Keratinocyte (primary cell): ENCODE data around the gene KIF26A. TPM values are rescaled to one million over a fixed set of nuclear protein-coding genes. Genes with fewer than 3 reads are reported as not detected.

Experiments used
- DNase-seq: peaks from one replicate; pipeline ENCODE4 v3.0.0-alpha.2; 2011; ENCODE audit warnings: low read depth, missing footprints, low spot score
- FAIRE-seq: peaks from 2 replicates; lab custom pipeline; 2011; peaks lifted over from hg19 to GRCh38; lab: Jason Lieb, UNC
- H2AFZ ChIP-seq: 2 replicates; pipeline ENCODE4 v1.6.0; 2012; ENCODE audit warnings: low read length, control low read depth, inconsistent platforms; ENCODE audit not compliant: control insufficient read depth
- H3K27ac ChIP-seq: 2 replicates; pipeline ENCODE4 v1.5.1; 2011; ENCODE audit warnings: low read length; ENCODE audit not compliant: control insufficient read depth, insufficient read depth
- H3K27me3 ChIP-seq: 3 replicates; pipeline ENCODE4 v1.6.0; 2011; ENCODE audit warnings: low read length; ENCODE audit not compliant: control insufficient read depth, insufficient read depth; ENCODE audit errors: extremely low read depth
- H3K36me3 ChIP-seq, 2 experiments: 2 replicates in 1 of 2; 3 replicates in 1 of 2; pipeline ENCODE4 v1.5.1; 2011; ENCODE audit warnings: low read length in 2 of 2, mild to moderate bottlenecking in 1 of 2; ENCODE audit not compliant: control insufficient read depth in 2 of 2, insufficient read depth in 2 of 2; ENCODE audit errors: extremely low read depth in 1 of 2
- H3K4me1 ChIP-seq: 3 replicates; pipeline ENCODE4 v1.5.1; 2011; ENCODE audit warnings: low read length; ENCODE audit not compliant: control insufficient read depth, insufficient read depth; ENCODE audit errors: extremely low read depth
- H3K4me2 ChIP-seq: 3 replicates; pipeline ENCODE4 v1.6.0; 2011; ENCODE audit warnings: low read depth, low read length; ENCODE audit not compliant: control insufficient read depth, insufficient read depth; ENCODE audit errors: extremely low read depth
- H3K4me3 ChIP-seq, 3 experiments: fragments of 200-600 bp in 1 of 3; sonication (generic) in 1 of 3; 2 replicates in 2 of 3; 3 replicates in 1 of 3; pipeline ENCODE4 v1.5.1; 2011 to 2016; ENCODE audit warnings: low read length in 3 of 3, mild to moderate bottlenecking in 3 of 3, control low read depth in 2 of 3, inconsistent platforms in 1 of 3, low read depth in 1 of 3, mixed read lengths in 1 of 3, mixed run types in 1 of 3, moderate library complexity in 1 of 3; ENCODE audit not compliant: control insufficient read depth in 2 of 3, insufficient read depth in 2 of 3; ENCODE audit errors: extremely low read depth in 1 of 3
- H3K79me2 ChIP-seq: 2 replicates; pipeline ENCODE4 v1.6.0; 2012; ENCODE audit warnings: low read length; ENCODE audit not compliant: control insufficient read depth, insufficient read depth
- H3K9ac ChIP-seq: 3 replicates; pipeline ENCODE4 v1.6.0; 2011; ENCODE audit warnings: low read length; ENCODE audit not compliant: control insufficient read depth, insufficient read depth; ENCODE audit errors: extremely low read depth
- H3K9me1 ChIP-seq: 3 replicates; pipeline ENCODE4 v1.6.0; 2011; ENCODE audit warnings: low read length; ENCODE audit not compliant: control insufficient read depth, insufficient read depth; ENCODE audit errors: extremely low read depth
- H3K9me3 ChIP-seq: 2 replicates; pipeline ENCODE4 v1.5.1; 2012; ENCODE audit warnings: low read depth, low read length; ENCODE audit not compliant: control insufficient read depth
- H4K20me1 ChIP-seq: 3 replicates; pipeline ENCODE4 v1.6.0; 2011; ENCODE audit warnings: low read length; ENCODE audit not compliant: control insufficient read depth, insufficient read depth; ENCODE audit errors: extremely low read depth
- EZH2 ChIP-seq: IDR thresholded peaks from one replicate; pipeline ENCODE4 v1.6.1; 2012; ENCODE audit warnings: inconsistent platforms, mild to moderate bottlenecking, low read length, moderate library complexity
- dilution Hi-C: fragments of 300-500 bp; cut with MboI; formaldehyde crosslinking; loops from one replicate; pipeline ENCODE4 v1.7.0; 2020; ENCODE audit warnings: low sequenced_read_pairs; ENCODE audit not compliant: extremely low pct_ligation_motif_present
- polyA plus RNA-seq, 5 experiments: library from polyadenylated mRNA; depleted of rRNA in 3 of 5; stranded (reverse) in 3 of 5; stranded (forward) in 1 of 5; unstranded in 1 of 5; fragments of >200 nt; gene quantifications; 1 replicate in 1 of 5; 2 replicates in 3 of 5; 3 replicates in 1 of 5; pipeline versions ENCODE4 v1.2.1 to v1.2.3, GENCODE V29; 2011 to 2012; ENCODE audit warnings: missing spikeins in 2 of 5, low read depth in 1 of 5, low replicate concordance in 1 of 5
- TF ChIP-seq, protein P1 (sequence below), 3 experiments: IDR thresholded peaks in 1 of 3; conservative IDR thresholded peaks in 1 of 3; optimal IDR thresholded peaks in 1 of 3; 2 replicates in 2 of 3; 3 replicates in 1 of 3; pipeline versions ENCODE3 to v1.5.1; 2011; ENCODE audit warnings: low read length in 3 of 3, mild to moderate bottlenecking in 3 of 3, moderate library complexity in 2 of 3, control low read depth in 1 of 3, inconsistent platforms in 1 of 3; ENCODE audit not compliant: insufficient read depth in 2 of 3; ENCODE audit errors: extremely low read depth in 1 of 3

KIF26A gene
- polyA plus RNA-seq, 1 donor (not counting 4 experiments of a cell fraction or from before 2014, with no cell fraction given): 0.07 TPM

DNA sequence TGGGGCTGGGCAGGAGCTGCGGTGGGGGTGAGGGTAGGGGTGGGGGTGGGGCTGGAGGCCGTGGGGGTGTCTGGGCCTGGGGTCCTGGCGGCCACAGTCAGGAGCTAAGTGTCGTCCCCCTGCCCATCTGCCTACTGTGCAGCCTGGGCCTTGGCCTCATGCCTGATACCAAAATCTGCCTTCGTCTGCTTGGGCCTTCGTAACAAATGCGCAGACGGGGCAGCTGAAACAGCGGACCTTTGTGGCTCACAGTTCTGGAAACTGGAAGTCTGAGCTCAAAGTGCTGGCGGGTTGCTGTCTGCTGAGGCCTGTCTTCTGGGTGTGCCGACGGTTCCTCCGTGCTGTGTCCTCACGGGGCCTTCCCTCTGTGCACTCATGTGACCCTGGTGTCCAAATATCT, 61.7 kb downstream of the KIF26A start:
- H3K4me1 ChIP-seq: no peaks in the 10 kb centered on the region
- H3K4me2 ChIP-seq: no peak overlapping the region
- H3K9me1 ChIP-seq: no peaks in the 10 kb centered on the region
- H2AFZ ChIP-seq: no peak overlapping the region
- H3K27me3 ChIP-seq: peaks cover 16% of the 10 kb centered on the region
- H3K79me2 ChIP-seq: no peaks in the 10 kb centered on the region
- no peaks in the 10 kb centered on the region for H3K36me3 ChIP-seq
- no peak overlapping the region for H3K27ac ChIP-seq
- dilution Hi-C loops: no loop called here
- TF ChIP-seq, protein P1, sequence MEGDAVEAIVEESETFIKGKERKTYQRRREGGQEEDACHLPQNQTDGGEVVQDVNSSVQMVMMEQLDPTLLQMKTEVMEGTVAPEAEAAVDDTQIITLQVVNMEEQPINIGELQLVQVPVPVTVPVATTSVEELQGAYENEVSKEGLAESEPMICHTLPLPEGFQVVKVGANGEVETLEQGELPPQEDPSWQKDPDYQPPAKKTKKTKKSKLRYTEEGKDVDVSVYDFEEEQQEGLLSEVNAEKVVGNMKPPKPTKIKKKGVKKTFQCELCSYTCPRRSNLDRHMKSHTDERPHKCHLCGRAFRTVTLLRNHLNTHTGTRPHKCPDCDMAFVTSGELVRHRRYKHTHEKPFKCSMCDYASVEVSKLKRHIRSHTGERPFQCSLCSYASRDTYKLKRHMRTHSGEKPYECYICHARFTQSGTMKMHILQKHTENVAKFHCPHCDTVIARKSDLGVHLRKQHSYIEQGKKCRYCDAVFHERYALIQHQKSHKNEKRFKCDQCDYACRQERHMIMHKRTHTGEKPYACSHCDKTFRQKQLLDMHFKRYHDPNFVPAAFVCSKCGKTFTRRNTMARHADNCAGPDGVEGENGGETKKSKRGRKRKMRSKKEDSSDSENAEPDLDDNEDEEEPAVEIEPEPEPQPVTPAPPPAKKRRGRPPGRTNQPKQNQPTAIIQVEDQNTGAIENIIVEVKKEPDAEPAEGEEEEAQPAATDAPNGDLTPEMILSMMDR (optimal IDR thresholded peaks at IDR 0.05 in 1 of 3, IDR thresholded peaks at IDR 0.05 in 1 of 3, conservative IDR thresholded peaks at IDR 0.05 in 1 of 3; ENCODE audit: extremely low read depth in 1 of 3, insufficient read depth in 2 of 3, low read length in 3 of 3): no peak
- TF ChIP-seq EZH2: no peak
- H4K20me1 ChIP-seq: no peaks in the 10 kb centered on the region
- no peak for FAIRE-seq
- H3K9ac ChIP-seq: no peak overlapping the region
- no peaks in the 10 kb centered on the region for H3K9me3 ChIP-seq
- no peak overlapping the region for H3K4me3 ChIP-seq
- DNase-seq: no peak

DNA sequence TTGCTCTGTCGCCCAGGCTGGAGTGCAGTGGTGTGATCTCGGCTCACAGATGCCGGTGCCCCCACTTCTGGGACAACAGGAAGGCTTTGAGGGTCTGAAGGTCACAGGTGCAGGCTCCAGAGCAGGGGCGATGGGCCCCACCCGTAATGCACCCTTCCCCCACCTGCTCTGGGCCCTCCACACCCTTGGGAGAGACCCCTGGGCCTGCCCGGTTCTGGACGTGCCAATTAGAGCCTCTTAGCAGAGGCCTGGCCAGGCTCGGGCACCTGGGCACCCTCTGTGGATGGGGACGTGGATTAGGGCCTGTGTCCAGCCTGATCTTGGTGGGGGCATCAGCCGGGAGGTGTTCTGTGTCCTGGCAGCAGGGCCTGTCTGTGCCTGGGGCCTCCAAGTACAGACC, 62.2 kb downstream of the KIF26A start:
- FAIRE-seq (no peak), DNase-seq (no peak)
- Histone ChIP-seq H3K9me3 (no peaks in the 10 kb centered on the region), H3K4me2 (no peak overlapping the region), H3K36me3 (no peaks in the 10 kb centered on the region), H3K79me2 (no peaks in the 10 kb centered on the region), H3K27me3 (peaks cover 14% of the 10 kb centered on the region), H3K9me1 (no peaks in the 10 kb centered on the region), H3K9ac (no peak overlapping the region), H2AFZ (no peak overlapping the region), H3K27ac (no peak overlapping the region), H3K4me3 (no peak overlapping the region), H3K4me1 (no peaks in the 10 kb centered on the region), H4K20me1 (no peaks in the 10 kb centered on the region)
- no peak for TF ChIP-seq EZH2
- TF ChIP-seq, protein P1 (optimal IDR thresholded peaks at IDR 0.05 in 1 of 3, IDR thresholded peaks at IDR 0.05 in 1 of 3, conservative IDR thresholded peaks at IDR 0.05 in 1 of 3; ENCODE audit: extremely low read depth in 1 of 3, insufficient read depth in 2 of 3, low read length in 3 of 3): no peak
- dilution Hi-C loops: no loop called here
